ENCODE results near the gene IQGAP3.

DNA sequence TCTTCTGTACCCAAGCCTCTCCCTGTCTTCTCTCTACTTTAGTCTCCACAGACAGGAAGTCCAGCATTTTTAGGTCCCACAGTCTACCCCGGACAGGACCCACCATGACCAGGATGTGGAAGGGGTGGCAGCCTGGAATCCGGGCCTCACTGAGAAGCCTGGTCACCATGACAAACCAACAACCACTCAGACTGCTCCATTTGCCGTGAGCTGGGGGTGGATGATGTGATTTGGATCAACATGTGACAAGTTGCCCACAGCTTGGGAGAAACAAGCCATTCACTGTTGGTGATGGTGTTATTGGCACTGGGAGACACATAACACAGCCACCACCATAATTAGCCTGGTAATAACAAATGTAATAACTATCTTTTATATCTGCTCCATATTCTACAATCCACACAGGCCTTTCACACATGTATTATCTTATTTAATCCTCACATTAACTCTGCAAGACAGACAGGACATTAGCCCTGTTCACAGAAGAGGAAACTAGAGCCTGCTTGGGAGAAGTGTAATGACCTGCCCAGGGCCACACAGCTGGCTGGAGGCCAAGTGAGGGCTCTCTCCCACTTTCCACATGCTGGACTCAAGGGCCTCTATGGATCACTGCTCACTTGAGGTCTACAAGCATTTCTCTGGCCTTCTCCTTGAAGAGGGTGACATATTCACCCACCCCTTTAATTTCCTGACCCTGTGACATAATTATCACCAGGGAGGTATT, 94.7 kb downstream of the IQGAP3 start:
- TF ChIP-seq, protein P1, sequence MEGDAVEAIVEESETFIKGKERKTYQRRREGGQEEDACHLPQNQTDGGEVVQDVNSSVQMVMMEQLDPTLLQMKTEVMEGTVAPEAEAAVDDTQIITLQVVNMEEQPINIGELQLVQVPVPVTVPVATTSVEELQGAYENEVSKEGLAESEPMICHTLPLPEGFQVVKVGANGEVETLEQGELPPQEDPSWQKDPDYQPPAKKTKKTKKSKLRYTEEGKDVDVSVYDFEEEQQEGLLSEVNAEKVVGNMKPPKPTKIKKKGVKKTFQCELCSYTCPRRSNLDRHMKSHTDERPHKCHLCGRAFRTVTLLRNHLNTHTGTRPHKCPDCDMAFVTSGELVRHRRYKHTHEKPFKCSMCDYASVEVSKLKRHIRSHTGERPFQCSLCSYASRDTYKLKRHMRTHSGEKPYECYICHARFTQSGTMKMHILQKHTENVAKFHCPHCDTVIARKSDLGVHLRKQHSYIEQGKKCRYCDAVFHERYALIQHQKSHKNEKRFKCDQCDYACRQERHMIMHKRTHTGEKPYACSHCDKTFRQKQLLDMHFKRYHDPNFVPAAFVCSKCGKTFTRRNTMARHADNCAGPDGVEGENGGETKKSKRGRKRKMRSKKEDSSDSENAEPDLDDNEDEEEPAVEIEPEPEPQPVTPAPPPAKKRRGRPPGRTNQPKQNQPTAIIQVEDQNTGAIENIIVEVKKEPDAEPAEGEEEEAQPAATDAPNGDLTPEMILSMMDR (conservative IDR thresholded peaks at IDR 0.05; ENCODE audit: low read depth in 2 of 2) = no peak
- no peak for TF ChIP-seq EZH2 (IDR thresholded peaks at IDR 0.05; ENCODE audit: low read depth, unreplicated experiment)
- no peak for TF ChIP-seq CREB1 (CRISPR knock-in tag; IDR thresholded peaks at IDR 0.05; ENCODE audit: low read depth)
- no peak for TF ChIP-seq POLR2AphosphoS5 (IDR thresholded peaks at IDR 0.05; ENCODE audit: low read depth)
- no peak for TF ChIP-seq REST (IDR thresholded peaks at IDR 0.05; ENCODE audit: unreplicated experiment)
- no peak for TF ChIP-seq STAT1 (IDR thresholded peaks at IDR 0.05; ENCODE audit: unreplicated experiment)
- TF ChIP-seq NANOG (IDR thresholded peaks at IDR 0.05; ENCODE audit: borderline replicate concordance) = no peak
- TF ChIP-seq, protein P2, sequence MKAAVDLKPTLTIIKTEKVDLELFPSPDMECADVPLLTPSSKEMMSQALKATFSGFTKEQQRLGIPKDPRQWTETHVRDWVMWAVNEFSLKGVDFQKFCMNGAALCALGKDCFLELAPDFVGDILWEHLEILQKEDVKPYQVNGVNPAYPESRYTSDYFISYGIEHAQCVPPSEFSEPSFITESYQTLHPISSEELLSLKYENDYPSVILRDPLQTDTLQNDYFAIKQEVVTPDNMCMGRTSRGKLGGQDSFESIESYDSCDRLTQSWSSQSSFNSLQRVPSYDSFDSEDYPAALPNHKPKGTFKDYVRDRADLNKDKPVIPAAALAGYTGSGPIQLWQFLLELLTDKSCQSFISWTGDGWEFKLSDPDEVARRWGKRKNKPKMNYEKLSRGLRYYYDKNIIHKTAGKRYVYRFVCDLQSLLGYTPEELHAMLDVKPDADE (IDR thresholded peaks at IDR 0.05) = no peak

Measured in GM23338 (cell line).